SK-N-SH treated with all-trans-retinoic acid at 6 μM for 48 hours (cell line): ENCODE measurements around the gene WDR36.

Experiments used
- ATAC-seq: fragments of 200-7000 bp; cut with Tn5 transposase; 3 replicates; pipeline ENCODE4 v1.9.1; 2020; ENCODE audit warnings: mild to moderate bottlenecking, moderate library complexity
- ARNTL ChIP-seq: fragments of 450-650 bp; formaldehyde crosslinking; IDR thresholded peaks from 2 replicates; pipeline ENCODE4 v1.5.0; 2020; ENCODE audit warnings: low read depth, mild to moderate bottlenecking, moderate library complexity, borderline replicate concordance
- ESRRG ChIP-seq: fragments of 250-450 bp; sonication (Bioruptor Pico); IDR thresholded peaks from 2 replicates; pipeline ENCODE4 v1.6.1; 2021; ENCODE audit warnings: mild to moderate bottlenecking
- GLIS3 ChIP-seq: fragments of 250-450 bp; sonication (Bioruptor Pico); IDR thresholded peaks from 2 replicates; pipeline ENCODE4 v1.5.0; 2020; ENCODE audit warnings: mild to moderate bottlenecking, moderate library complexity
- ISL1 ChIP-seq: fragments of 250-450 bp; sonication (Bioruptor Pico); IDR thresholded peaks from 2 replicates; pipeline ENCODE4 v2.1.2; 2022; ENCODE audit warnings: mild to moderate bottlenecking, moderate library complexity
- RARB ChIP-seq: fragments of 250-450 bp; sonication (Bioruptor Pico); IDR thresholded peaks from 2 replicates; pipeline ENCODE4 v1.8.0; 2021; ENCODE audit warnings: mild to moderate bottlenecking, moderate library complexity
- SNAI2 ChIP-seq: fragments of 250-450 bp; sonication (Bioruptor Pico); IDR thresholded peaks from 2 replicates; pipeline ENCODE4 v1.5.0; 2020; ENCODE audit warnings: mild to moderate bottlenecking, moderate library complexity
- TCF4 ChIP-seq: fragments of 250-450 bp; sonication (Bioruptor Pico); IDR thresholded peaks from 2 replicates; pipeline ENCODE4 v1.8.0; 2021; ENCODE audit warnings: mild to moderate bottlenecking, moderate library complexity, borderline replicate concordance
- TOX ChIP-seq: fragments of 250-450 bp; sonication (Bioruptor Pico); IDR thresholded peaks from 2 replicates; pipeline ENCODE4 v1.8.0; 2021; ENCODE audit warnings: mild to moderate bottlenecking, moderate library complexity, borderline replicate concordance
- ZC3H10 ChIP-seq: fragments of 250-450 bp; sonication (Bioruptor Pico); IDR thresholded peaks from 2 replicates; pipeline ENCODE4 v1.5.1; 2021; ENCODE audit warnings: mild to moderate bottlenecking, moderate library complexity
- ZFP3 ChIP-seq: fragments of 250-450 bp; sonication (Bioruptor Pico); IDR thresholded peaks from 2 replicates; pipeline ENCODE4 v1.5.0; 2020; ENCODE audit warnings: mild to moderate bottlenecking, moderate library complexity
- ZFP30 ChIP-seq: fragments of 450-650 bp; formaldehyde crosslinking; IDR thresholded peaks from 2 replicates; pipeline ENCODE4 v1.5.0; 2022; ENCODE audit warnings: mild to moderate bottlenecking, moderate library complexity
- ZNF70 ChIP-seq: fragments of 450-650 bp; formaldehyde crosslinking; IDR thresholded peaks from 2 replicates; pipeline ENCODE4 v1.5.0; 2020; ENCODE audit warnings: mild to moderate bottlenecking, moderate library complexity
- ZNF8 ChIP-seq: fragments of 450-650 bp; formaldehyde crosslinking; IDR thresholded peaks from 2 replicates; pipeline ENCODE4 v1.5.0; 2020; ENCODE audit warnings: mild to moderate bottlenecking, moderate library complexity
- TF ChIP-seq, protein P1 (sequence below): fragments of 250-450 bp; sonication (Bioruptor Pico); IDR thresholded peaks from 2 replicates; pipeline ENCODE4 v1.5.1; 2021; ENCODE audit warnings: mild to moderate bottlenecking, moderate library complexity
- TF ChIP-seq, protein P2 (sequence below): fragments of 250-450 bp; sonication (Bioruptor Pico); IDR thresholded peaks from 2 replicates; pipeline ENCODE4 v1.5.0; 2020; ENCODE audit warnings: mild to moderate bottlenecking, moderate library complexity
- TF ChIP-seq, protein P3 (sequence below): fragments of 250-450 bp; sonication (Bioruptor Pico); IDR thresholded peaks from 2 replicates; pipeline ENCODE4 v1.8.0; 2021; ENCODE audit warnings: low read depth, mild to moderate bottlenecking, moderate library complexity, borderline replicate concordance
- TF ChIP-seq, protein P4 (sequence below): fragments of 250-450 bp; sonication (Bioruptor Pico); IDR thresholded peaks from 2 replicates; pipeline ENCODE4 v1.5.1; 2020; ENCODE audit warnings: low read depth, mild to moderate bottlenecking, moderate library complexity

The WDR36 gene

DNA sequence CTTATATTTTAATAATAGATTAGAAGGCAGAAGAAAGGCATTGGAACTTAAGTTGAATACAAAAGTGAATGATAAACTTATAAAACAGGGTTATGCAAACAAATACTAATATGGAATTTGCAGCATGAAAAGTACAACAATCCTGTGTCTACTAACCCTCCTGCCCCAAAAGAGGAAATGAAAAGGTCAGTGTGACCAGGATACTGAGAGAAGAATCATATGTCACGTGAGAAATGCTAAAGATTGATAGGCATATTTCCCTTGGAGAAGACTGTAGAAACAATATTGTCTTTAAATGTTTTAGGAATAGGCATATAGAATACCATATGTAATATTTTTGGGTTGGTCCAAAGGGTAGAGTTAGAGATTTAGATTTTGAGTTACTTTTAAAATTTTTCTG lies 3.8 kb downstream of the WDR36 start (continued):
- TF ChIP-seq, protein P1, sequence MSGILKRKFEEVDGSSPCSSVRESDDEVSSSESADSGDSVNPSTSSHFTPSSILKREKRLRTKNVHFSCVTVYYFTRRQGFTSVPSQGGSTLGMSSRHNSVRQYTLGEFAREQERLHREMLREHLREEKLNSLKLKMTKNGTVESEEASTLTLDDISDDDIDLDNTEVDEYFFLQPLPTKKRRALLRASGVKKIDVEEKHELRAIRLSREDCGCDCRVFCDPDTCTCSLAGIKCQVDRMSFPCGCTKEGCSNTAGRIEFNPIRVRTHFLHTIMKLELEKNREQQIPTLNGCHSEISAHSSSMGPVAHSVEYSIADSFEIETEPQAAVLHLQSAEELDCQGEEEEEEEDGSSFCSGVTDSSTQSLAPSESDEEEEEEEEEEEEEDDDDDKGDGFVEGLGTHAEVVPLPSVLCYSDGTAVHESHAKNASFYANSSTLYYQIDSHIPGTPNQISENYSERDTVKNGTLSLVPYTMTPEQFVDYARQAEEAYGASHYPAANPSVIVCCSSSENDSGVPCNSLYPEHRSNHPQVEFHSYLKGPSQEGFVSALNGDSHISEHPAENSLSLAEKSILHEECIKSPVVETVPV (CRISPR knock-in tag) = no peak
- TF ChIP-seq ZC3H10 (no peak), ISL1 (CRISPR knock-in tag) (no peak), SNAI2 (CRISPR knock-in tag) (no peak), ZFP30 (CRISPR knock-in tag) (no peak), ZFP3 (CRISPR knock-in tag) (no peak)

DNA sequence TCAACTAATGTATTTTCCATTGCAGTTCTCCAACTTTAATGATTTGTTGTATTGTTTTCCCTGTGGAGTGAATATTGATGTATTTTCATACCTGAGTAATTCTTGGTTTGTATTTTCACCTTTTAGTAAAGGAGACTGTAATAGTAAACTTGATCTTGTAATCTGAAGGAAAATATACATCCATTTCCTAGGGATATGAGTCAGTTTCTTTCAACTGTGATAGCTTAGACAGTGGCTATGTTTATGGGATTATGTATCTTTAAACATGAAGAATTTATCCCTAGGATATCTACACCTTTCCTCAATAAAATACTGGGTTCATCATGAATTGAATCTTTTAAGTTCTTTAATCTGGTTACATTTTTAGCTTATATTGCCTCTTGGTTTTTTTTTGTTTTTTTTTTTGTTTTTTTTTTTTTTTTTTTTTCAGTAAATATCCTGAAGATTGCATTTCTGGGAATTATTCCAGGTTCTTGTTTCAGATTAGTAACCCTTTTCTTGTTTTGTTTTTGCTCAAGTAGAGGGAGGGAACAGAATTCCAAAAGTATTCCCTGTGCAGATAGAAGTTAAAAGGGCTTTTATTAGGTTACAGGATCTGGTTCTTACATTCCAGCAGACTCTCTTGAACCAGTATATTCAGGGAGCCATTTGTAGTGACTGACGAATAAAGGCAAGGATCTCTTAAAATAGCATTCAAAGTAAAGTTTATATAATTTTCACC lies 7.1 kb downstream of the WDR36 start:
- no peak for TF ChIP-seq SNAI2 (CRISPR knock-in tag)
- no peak for TF ChIP-seq ZC3H10
- TF ChIP-seq, protein P2, sequence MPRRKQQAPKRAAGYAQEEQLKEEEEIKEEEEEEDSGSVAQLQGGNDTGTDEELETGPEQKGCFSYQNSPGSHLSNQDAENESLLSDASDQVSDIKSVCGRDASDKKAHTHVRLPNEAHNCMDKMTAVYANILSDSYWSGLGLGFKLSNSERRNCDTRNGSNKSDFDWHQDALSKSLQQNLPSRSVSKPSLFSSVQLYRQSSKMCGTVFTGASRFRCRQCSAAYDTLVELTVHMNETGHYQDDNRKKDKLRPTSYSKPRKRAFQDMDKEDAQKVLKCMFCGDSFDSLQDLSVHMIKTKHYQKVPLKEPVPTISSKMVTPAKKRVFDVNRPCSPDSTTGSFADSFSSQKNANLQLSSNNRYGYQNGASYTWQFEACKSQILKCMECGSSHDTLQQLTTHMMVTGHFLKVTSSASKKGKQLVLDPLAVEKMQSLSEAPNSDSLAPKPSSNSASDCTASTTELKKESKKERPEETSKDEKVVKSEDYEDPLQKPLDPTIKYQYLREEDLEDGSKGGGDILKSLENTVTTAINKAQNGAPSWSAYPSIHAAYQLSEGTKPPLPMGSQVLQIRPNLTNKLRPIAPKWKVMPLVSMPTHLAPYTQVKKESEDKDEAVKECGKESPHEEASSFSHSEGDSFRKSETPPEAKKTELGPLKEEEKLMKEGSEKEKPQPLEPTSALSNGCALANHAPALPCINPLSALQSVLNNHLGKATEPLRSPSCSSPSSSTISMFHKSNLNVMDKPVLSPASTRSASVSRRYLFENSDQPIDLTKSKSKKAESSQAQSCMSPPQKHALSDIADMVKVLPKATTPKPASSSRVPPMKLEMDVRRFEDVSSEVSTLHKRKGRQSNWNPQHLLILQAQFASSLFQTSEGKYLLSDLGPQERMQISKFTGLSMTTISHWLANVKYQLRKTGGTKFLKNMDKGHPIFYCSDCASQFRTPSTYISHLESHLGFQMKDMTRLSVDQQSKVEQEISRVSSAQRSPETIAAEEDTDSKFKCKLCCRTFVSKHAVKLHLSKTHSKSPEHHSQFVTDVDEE (CRISPR knock-in tag) = no peak
- no peak for TF ChIP-seq GLIS3 (CRISPR knock-in tag)
- TF ChIP-seq, protein P3, sequence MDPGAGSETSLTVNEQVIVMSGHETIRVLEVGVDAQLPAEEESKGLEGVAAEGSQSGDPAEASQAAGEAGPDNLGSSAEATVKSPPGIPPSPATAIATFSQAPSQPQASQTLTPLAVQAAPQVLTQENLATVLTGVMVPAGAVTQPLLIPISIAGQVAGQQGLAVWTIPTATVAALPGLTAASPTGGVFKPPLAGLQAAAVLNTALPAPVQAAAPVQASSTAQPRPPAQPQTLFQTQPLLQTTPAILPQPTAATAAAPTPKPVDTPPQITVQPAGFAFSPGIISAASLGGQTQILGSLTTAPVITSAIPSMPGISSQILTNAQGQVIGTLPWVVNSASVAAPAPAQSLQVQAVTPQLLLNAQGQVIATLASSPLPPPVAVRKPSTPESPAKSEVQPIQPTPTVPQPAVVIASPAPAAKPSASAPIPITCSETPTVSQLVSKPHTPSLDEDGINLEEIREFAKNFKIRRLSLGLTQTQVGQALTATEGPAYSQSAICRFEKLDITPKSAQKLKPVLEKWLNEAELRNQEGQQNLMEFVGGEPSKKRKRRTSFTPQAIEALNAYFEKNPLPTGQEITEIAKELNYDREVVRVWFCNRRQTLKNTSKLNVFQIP (CRISPR knock-in tag) = no peak
- TF ChIP-seq TOX = no peak
- TF ChIP-seq ZNF70 (CRISPR knock-in tag) = no peak
- TF ChIP-seq ZNF8 (CRISPR knock-in tag) = no peak
- no peak for TF ChIP-seq RARB (CRISPR knock-in tag)
- TF ChIP-seq, protein P4, sequence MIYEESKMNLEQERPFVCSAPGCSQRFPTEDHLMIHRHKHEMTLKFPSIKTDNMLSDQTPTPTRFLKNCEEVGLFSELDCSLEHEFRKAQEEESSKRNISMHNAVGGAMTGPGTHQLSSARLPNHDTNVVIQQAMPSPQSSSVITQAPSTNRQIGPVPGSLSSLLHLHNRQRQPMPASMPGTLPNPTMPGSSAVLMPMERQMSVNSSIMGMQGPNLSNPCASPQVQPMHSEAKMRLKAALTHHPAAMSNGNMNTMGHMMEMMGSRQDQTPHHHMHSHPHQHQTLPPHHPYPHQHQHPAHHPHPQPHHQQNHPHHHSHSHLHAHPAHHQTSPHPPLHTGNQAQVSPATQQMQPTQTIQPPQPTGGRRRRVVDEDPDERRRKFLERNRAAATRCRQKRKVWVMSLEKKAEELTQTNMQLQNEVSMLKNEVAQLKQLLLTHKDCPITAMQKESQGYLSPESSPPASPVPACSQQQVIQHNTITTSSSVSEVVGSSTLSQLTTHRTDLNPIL = no peak
- no peak for TF ChIP-seq ISL1 (CRISPR knock-in tag)

DNA sequence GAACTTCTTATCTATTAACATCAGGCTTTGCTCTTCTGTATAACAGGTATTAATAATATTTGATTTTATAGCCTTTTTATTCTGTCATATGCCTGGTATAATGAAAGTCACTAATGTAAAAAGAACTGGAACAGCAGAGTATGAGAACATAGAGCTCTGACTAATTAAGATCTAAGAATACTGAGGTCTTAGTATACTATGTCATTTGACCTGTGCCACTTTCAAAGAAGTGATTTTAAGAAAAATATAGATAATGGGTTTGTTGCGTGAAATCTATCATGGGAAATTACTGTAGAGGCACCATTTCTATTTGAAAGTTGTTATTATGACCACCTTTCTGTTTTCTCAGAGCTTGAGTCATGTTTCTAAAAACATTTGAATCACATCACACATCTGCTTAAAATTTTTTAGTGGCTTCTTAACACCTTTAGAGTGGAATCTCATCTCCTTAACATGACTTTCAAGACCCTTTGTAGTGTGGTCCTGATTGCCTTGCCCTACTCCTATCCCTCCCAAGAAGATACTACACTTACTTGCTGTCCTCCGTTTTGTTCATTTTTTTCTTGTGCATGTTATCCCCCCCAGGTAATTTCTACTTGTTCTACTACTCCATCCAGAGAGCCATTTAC lies 14.3 kb downstream of the WDR36 start:
- ATAC-seq = no peak
- TF ChIP-seq ARNTL (CRISPR knock-in tag) = no peak

More for the DNA sequence above, 7.1 kb downstream of the WDR36 start:
- ATAC-seq = no peak

DNA sequence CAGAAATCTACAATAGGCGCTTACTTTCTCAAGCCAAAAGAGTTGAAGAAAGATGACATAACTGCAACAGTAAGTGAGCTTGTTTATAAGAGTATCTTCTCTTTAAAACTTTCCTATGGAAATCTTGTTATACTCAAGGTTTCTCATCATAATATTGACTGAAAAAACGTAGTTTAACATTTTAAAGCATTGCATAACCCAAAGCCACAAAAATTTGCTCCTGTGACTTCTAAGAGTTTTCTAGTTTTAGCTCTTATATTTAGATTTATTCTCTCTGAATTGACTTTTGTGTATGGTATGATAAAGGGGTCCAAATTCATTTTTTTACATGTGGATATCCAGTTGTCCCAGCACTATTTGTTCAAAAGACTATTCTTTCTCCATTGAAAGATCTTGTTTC lies 15.2 kb downstream of the WDR36 start:
- TF ChIP-seq SNAI2 (CRISPR knock-in tag) (no peak), TCF4 (CRISPR knock-in tag) (no peak), GLIS3 (CRISPR knock-in tag) (no peak), ESRRG (CRISPR knock-in tag) (no peak)
- TF ChIP-seq, protein P4 = no peak
- TF ChIP-seq, protein P3 (CRISPR knock-in tag) = no peak
- TF ChIP-seq, protein P1 (CRISPR knock-in tag) = no peak
- no peak for ATAC-seq
